ENCODE results near the gene TBC1D2B. TPM values are rescaled to one million over a fixed set of nuclear protein-coding genes. Genes with fewer than 3 reads are reported as not detected.
A peak's percentile ranks its signal among the peaks of the same experiment; 100 is the strongest.

The TBC1D2B gene
- total and polyA plus RNA-seq, 4 donors = 8.4 to 119 (median 22.0) TPM

DNA sequence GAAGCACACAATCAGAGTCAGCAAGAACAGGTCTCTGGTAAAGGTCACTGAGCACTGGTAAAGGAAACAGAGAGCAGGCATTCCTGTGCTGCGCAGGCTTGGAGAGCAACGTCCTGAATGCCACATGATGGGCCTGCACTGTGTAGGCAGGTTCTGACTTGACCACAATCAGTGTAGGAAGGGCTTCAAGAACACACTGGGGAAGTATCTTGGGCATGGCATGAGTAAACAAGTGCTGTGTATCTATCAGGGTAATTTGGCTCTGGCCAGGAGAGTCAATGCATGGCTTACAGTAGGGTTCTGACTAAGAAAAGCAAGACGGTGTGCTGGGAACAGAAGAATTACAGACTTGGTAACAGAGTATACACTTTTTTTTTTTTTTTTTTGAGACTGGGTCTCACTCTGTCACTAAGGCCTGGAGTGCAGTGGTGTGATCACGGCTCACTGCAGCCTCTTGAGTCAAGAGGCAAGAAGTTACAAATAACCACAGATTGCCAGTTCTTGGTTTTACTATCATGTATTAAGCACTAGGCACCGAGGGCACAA lies 30.6 kb downstream of the TBC1D2B start:
- WGBS = 72% methylated on average over 5 of the region's 5 CpGs
- H3K4me3 ChIP-seq (ENCODE audit: low read depth in 1 of 3, low read length in 3 of 3) = no peak overlapping the region
- no peak overlapping the region for H3K9ac ChIP-seq (ENCODE audit: low read depth in 1 of 2, low read length in 2 of 2)
- H3K27me3 ChIP-seq (ENCODE audit: control insufficient read depth in 4 of 4, insufficient read depth in 4 of 4, low read length in 3 of 4) = no peaks in the 10 kb centered on the region
- no peak for DNase-seq (ENCODE audit: low spot score)
- no peaks in the 10 kb centered on the region for H3K9me3 ChIP-seq (ENCODE audit: control insufficient read depth in 4 of 4, low read length in 3 of 4)
- TF ChIP-seq, protein P1, sequence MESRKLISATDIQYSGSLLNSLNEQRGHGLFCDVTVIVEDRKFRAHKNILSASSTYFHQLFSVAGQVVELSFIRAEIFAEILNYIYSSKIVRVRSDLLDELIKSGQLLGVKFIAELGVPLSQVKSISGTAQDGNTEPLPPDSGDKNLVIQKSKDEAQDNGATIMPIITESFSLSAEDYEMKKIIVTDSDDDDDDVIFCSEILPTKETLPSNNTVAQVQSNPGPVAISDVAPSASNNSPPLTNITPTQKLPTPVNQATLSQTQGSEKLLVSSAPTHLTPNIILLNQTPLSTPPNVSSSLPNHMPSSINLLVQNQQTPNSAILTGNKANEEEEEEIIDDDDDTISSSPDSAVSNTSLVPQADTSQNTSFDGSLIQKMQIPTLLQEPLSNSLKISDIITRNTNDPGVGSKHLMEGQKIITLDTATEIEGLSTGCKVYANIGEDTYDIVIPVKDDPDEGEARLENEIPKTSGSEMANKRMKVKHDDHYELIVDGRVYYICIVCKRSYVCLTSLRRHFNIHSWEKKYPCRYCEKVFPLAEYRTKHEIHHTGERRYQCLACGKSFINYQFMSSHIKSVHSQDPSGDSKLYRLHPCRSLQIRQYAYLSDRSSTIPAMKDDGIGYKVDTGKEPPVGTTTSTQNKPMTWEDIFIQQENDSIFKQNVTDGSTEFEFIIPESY (IDR thresholded peaks at IDR 0.05) = no peak
- TF ChIP-seq RAD21 (IDR thresholded peaks at IDR 0.05) (no peak), NR2F2 (IDR thresholded peaks at IDR 0.05) (peak; percentile 12), GABPA (IDR thresholded peaks at IDR 0.05 in 1 of 2, conservative IDR thresholded peaks at IDR 0.05 in 1 of 2) (no peak), FOXA2 (IDR thresholded peaks at IDR 0.05) (no peak), EGR1 (IDR thresholded peaks at IDR 0.05; ENCODE audit: low read depth in 2 of 2) (no peak)
- TF ChIP-seq, protein P2, sequence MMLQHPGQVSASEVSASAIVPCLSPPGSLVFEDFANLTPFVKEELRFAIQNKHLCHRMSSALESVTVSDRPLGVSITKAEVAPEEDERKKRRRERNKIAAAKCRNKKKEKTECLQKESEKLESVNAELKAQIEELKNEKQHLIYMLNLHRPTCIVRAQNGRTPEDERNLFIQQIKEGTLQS (IDR thresholded peaks at IDR 0.05) = no peak
- peaks cover 7 to 30% (median 8%) of the 10 kb centered on the region in 4 donors for H3K4me1 ChIP-seq (ENCODE audit: control insufficient read depth in 4 of 4, insufficient read depth in 4 of 4, low read length in 3 of 4)
- peaks cover 1 to 40% (median 16%) of the 10 kb centered on the region in 4 donors for H3K36me3 ChIP-seq (ENCODE audit: control insufficient read depth in 4 of 4, insufficient read depth in 3 of 4, low read depth in 1 of 4, low read length in 3 of 4)
- peak overlapping the region; percentile 15 to 19 for H3K27ac ChIP-seq (ENCODE audit: low read depth in 1 of 2, low read length in 2 of 2)

DNA sequence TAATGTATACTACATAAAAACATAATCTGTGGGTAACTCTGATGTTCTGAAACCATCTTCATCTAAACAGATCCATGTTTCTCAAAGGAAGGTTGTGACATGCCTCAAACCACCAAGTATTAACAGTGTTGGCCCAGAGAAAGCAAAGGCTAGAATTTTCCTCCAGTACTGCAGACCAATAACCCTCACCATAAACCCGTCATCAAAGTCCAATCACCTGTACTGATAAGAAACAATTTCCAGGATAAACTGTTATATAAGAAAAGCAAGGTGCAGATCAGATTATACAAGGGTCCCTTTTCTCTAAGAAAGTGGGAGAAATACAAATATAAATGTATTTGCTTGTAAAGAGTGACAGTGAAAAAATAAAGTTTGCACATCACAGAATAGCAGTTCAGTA lies 32.3 kb downstream of the TBC1D2B start:
- TF ChIP-seq NR2F2 (IDR thresholded peaks at IDR 0.05) (no peak), RAD21 (IDR thresholded peaks at IDR 0.05) (no peak), HNF4G (IDR thresholded peaks at IDR 0.05) (no peak), FOXA1 (IDR thresholded peaks at IDR 0.05) (no peak), HNF4A (conservative IDR thresholded peaks at IDR 0.05) (no peak), EGR1 (IDR thresholded peaks at IDR 0.05; ENCODE audit: low read depth in 2 of 2) (no peak)
- TF ChIP-seq, protein P3, sequence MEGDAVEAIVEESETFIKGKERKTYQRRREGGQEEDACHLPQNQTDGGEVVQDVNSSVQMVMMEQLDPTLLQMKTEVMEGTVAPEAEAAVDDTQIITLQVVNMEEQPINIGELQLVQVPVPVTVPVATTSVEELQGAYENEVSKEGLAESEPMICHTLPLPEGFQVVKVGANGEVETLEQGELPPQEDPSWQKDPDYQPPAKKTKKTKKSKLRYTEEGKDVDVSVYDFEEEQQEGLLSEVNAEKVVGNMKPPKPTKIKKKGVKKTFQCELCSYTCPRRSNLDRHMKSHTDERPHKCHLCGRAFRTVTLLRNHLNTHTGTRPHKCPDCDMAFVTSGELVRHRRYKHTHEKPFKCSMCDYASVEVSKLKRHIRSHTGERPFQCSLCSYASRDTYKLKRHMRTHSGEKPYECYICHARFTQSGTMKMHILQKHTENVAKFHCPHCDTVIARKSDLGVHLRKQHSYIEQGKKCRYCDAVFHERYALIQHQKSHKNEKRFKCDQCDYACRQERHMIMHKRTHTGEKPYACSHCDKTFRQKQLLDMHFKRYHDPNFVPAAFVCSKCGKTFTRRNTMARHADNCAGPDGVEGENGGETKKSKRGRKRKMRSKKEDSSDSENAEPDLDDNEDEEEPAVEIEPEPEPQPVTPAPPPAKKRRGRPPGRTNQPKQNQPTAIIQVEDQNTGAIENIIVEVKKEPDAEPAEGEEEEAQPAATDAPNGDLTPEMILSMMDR (IDR thresholded peaks at IDR 0.05; ENCODE audit: low read depth, low read length, missing input control) = no peak
- TF ChIP-seq, protein P4, sequence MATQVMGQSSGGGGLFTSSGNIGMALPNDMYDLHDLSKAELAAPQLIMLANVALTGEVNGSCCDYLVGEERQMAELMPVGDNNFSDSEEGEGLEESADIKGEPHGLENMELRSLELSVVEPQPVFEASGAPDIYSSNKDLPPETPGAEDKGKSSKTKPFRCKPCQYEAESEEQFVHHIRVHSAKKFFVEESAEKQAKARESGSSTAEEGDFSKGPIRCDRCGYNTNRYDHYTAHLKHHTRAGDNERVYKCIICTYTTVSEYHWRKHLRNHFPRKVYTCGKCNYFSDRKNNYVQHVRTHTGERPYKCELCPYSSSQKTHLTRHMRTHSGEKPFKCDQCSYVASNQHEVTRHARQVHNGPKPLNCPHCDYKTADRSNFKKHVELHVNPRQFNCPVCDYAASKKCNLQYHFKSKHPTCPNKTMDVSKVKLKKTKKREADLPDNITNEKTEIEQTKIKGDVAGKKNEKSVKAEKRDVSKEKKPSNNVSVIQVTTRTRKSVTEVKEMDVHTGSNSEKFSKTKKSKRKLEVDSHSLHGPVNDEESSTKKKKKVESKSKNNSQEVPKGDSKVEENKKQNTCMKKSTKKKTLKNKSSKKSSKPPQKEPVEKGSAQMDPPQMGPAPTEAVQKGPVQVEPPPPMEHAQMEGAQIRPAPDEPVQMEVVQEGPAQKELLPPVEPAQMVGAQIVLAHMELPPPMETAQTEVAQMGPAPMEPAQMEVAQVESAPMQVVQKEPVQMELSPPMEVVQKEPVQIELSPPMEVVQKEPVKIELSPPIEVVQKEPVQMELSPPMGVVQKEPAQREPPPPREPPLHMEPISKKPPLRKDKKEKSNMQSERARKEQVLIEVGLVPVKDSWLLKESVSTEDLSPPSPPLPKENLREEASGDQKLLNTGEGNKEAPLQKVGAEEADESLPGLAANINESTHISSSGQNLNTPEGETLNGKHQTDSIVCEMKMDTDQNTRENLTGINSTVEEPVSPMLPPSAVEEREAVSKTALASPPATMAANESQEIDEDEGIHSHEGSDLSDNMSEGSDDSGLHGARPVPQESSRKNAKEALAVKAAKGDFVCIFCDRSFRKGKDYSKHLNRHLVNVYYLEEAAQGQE (IDR thresholded peaks at IDR 0.05) = no peak
- H3K27me3 ChIP-seq (ENCODE audit: control insufficient read depth in 4 of 4, insufficient read depth in 4 of 4, low read length in 3 of 4) = no peaks in the 10 kb centered on the region
- peaks cover 5 to 28% (median 8%) of the 10 kb centered on the region in 4 donors for H3K4me1 ChIP-seq (ENCODE audit: control insufficient read depth in 4 of 4, insufficient read depth in 4 of 4, low read length in 3 of 4)
- 31% methylated on average over 1 of the region's 1 CpG for WGBS
- no peaks in the 10 kb centered on the region for H3K9me3 ChIP-seq (ENCODE audit: control insufficient read depth in 4 of 4, low read length in 3 of 4)
- H3K27ac ChIP-seq (ENCODE audit: low read depth in 1 of 2, low read length in 2 of 2) = no peak overlapping the region
- no peak overlapping the region for H3K4me3 ChIP-seq (ENCODE audit: low read depth in 1 of 3, low read length in 3 of 3)
- DNase-seq (ENCODE audit: low spot score) = no peak
- H3K9ac ChIP-seq (ENCODE audit: low read depth in 1 of 2, low read length in 2 of 2) = no peak overlapping the region
- peaks cover 1 to 35% (median 15%) of the 10 kb centered on the region in 4 donors for H3K36me3 ChIP-seq (ENCODE audit: control insufficient read depth in 4 of 4, insufficient read depth in 3 of 4, low read depth in 1 of 4, low read length in 3 of 4)

Measured in liver (tissue), 9 donors.